ENCODE results near the gene WDR26. TPM values are rescaled to one million over a fixed set of nuclear protein-coding genes. Genes with fewer than 3 reads are reported as not detected.

The WDR26 gene
- total RNA-seq, 1 experiment from 2014 or later: 84.9 TPM

DNA sequence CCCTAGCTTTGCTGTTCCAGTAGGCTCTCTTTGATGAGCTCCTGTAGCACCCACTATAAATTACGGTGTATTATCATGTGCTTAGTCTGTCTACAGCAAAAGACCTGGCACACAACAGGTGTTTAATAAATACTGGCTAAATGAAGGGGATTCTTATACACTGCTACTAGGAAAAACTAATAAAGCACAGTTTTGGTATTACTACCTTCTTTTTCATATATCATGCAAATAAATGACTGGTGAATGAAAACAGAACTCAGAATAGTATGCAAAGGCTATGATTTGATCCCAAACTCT, 26.4 kb downstream of the WDR26 start:
- no peak for TF ChIP-seq CTCF (IDR thresholded peaks at IDR 0.05; ENCODE audit: unreplicated experiment)
- peaks cover 49% of the 10 kb centered on the region for H3K36me3 Mint-ChIP-seq (ENCODE audit: insufficient read depth, unreplicated experiment)
- intact Hi-C loops (cut with micrococcal nuclease; ENCODE audit: unreplicated experiment): no loop called here

GRCh38 chr1:224407571-224408293, 26.9 kb downstream of the WDR26 start:
- DNase-seq: peak; percentile 72
- TF ChIP-seq CTCF (IDR thresholded peaks at IDR 0.05; ENCODE audit: unreplicated experiment): no peak
- Mint-ChIP-seq H3K27me3 (ENCODE audit: unreplicated experiment) (no peaks in the 10 kb centered on the region), H3K27ac (ENCODE audit: unreplicated experiment) (peak overlapping the region; percentile 9), H3K4me1 (ENCODE audit: low read depth, unreplicated experiment) (peaks cover 35% of the 10 kb centered on the region), H3K36me3 (ENCODE audit: insufficient read depth, unreplicated experiment) (peaks cover 49% of the 10 kb centered on the region), H3K4me3 (ENCODE audit: low read depth, unreplicated experiment) (no peak overlapping the region), H3K9me3 (ENCODE audit: low read depth, unreplicated experiment) (no peaks in the 10 kb centered on the region)
- intact Hi-C loops (cut with micrococcal nuclease; ENCODE audit: unreplicated experiment): no loop called here
- CTCF ChIA-PET: interaction anchor here (0.6 kb wide), 1 partner anchor 101 kb away, joined by 5 read pairs; no protein-coding TSS in a partner anchor
- no TSS peak for BruUV-seq (replicated peaks)

More for the DNA sequence above, 26.4 kb downstream of the WDR26 start:
- no TSS peak for BruUV-seq (replicated peaks)
- H3K27ac Mint-ChIP-seq (ENCODE audit: unreplicated experiment): peak overlapping the region; percentile 9
- CTCF ChIA-PET: no interaction called here
- peaks cover 35% of the 10 kb centered on the region for H3K4me1 Mint-ChIP-seq (ENCODE audit: low read depth, unreplicated experiment)
- H3K9me3 Mint-ChIP-seq (ENCODE audit: low read depth, unreplicated experiment): no peaks in the 10 kb centered on the region
- no peak overlapping the region for H3K4me3 Mint-ChIP-seq (ENCODE audit: low read depth, unreplicated experiment)
- DNase-seq: no peak
- H3K27me3 Mint-ChIP-seq (ENCODE audit: unreplicated experiment): no peaks in the 10 kb centered on the region

- no TSS peak for BruUV-seq (replicated peaks)
- no peak for TF ChIP-seq CTCF (IDR thresholded peaks at IDR 0.05; ENCODE audit: unreplicated experiment)
- H3K36me3 Mint-ChIP-seq (ENCODE audit: insufficient read depth, unreplicated experiment): peaks cover 42% of the 10 kb centered on the region
- intact Hi-C loops (cut with micrococcal nuclease; ENCODE audit: unreplicated experiment): no loop called here
- H3K9me3 Mint-ChIP-seq (ENCODE audit: low read depth, unreplicated experiment): no peaks in the 10 kb centered on the region
- no peaks in the 10 kb centered on the region for H3K27me3 Mint-ChIP-seq (ENCODE audit: unreplicated experiment)
- H3K4me3 Mint-ChIP-seq (ENCODE audit: low read depth, unreplicated experiment): no peak overlapping the region
- H3K4me1 Mint-ChIP-seq (ENCODE audit: low read depth, unreplicated experiment): peaks cover 35% of the 10 kb centered on the region
- no peak overlapping the region for H3K27ac Mint-ChIP-seq (ENCODE audit: unreplicated experiment)
- CTCF ChIA-PET: no interaction called here
- no peak for DNase-seq
These were observed 28.4 kb downstream of the WDR26 start for GRCh38 chr1:224406216-224406615.

- intact Hi-C loops (cut with micrococcal nuclease; ENCODE audit: unreplicated experiment): no loop called here
- peaks cover 44% of the 10 kb centered on the region for H3K36me3 Mint-ChIP-seq (ENCODE audit: insufficient read depth, unreplicated experiment)
- no peak for DNase-seq
- H3K4me1 Mint-ChIP-seq (ENCODE audit: low read depth, unreplicated experiment): peaks cover 35% of the 10 kb centered on the region
- H3K9me3 Mint-ChIP-seq (ENCODE audit: low read depth, unreplicated experiment): no peaks in the 10 kb centered on the region
- no peak for TF ChIP-seq CTCF (IDR thresholded peaks at IDR 0.05; ENCODE audit: unreplicated experiment)
- CTCF ChIA-PET: no interaction called here
- H3K27me3 Mint-ChIP-seq (ENCODE audit: unreplicated experiment): no peaks in the 10 kb centered on the region
- no peak overlapping the region for H3K4me3 Mint-ChIP-seq (ENCODE audit: low read depth, unreplicated experiment)
- no TSS peak for BruUV-seq (replicated peaks)
- no peak overlapping the region for H3K27ac Mint-ChIP-seq (ENCODE audit: unreplicated experiment)
These were observed 29.0 kb downstream of the WDR26 start for GRCh38 chr1:224405604-224405970.
